NAMALWA (cell line): Measurements from ENCODE around the gene FSCN2.
A peak's percentile ranks its signal among the peaks of the same experiment; 100 is the strongest.

ENCODE experiments used
- DNase-seq: peaks from one replicate; pipeline ENCODE4 v3.0.0-alpha.2; 2015; ENCODE audit warnings: low spot score

The FSCN2 gene

GRCh38 chr17:81491181-81491581 is 37.0 kb upstream of the FSCN2 start:
- no peak for DNase-seq

- no peak for DNase-seq
These were observed 36.4 kb upstream of the FSCN2 start for GRCh38 chr17:81491761-81492160.

GRCh38 chr17:81492202-81492601 is 36.0 kb upstream of the FSCN2 start:
- DNase-seq: no peak

- no peak for DNase-seq
These were observed 35.5 kb upstream of the FSCN2 start for GRCh38 chr17:81492706-81493105.

- DNase-seq: no peak
These were observed 34.8 kb upstream of the FSCN2 start for GRCh38 chr17:81493198-81494038.

GRCh38 chr17:81494626-81495377 is 33.4 kb upstream of the FSCN2 start:
- DNase-seq: peak; percentile 51

- DNase-seq: no peak
These were observed 29.1 kb upstream of the FSCN2 start for GRCh38 chr17:81498953-81499600.

GRCh38 chr17:81499601-81499970 is 28.6 kb upstream of the FSCN2 start:
- no peak for DNase-seq

GRCh38 chr17:81500047-81500446 is 28.1 kb upstream of the FSCN2 start:
- DNase-seq: no peak

GRCh38 chr17:81502471-81503017 is 25.6 kb upstream of the FSCN2 start:
- no peak for DNase-seq

- no peak for DNase-seq
These were observed 24.6 kb upstream of the FSCN2 start for GRCh38 chr17:81503619-81504018.

- DNase-seq: no peak
These were observed 19.5 kb upstream of the FSCN2 start for GRCh38 chr17:81508639-81509206.

- no peak for DNase-seq
These were observed 18.8 kb upstream of the FSCN2 start for GRCh38 chr17:81509207-81509971.

GRCh38 chr17:81509972-81510784 is 18.0 kb upstream of the FSCN2 start:
- no peak for DNase-seq

GRCh38 chr17:81510785-81511553 is 17.2 kb upstream of the FSCN2 start:
- no peak for DNase-seq

GRCh38 chr17:81511554-81511803 is 16.7 kb upstream of the FSCN2 start:
- DNase-seq: no peak

GRCh38 chr17:81511804-81512561 is 16.2 kb upstream of the FSCN2 start:
- DNase-seq: no peak

- DNase-seq: peak; percentile 92
These were observed 15.4 kb upstream of the FSCN2 start, which contains the start of gene ACTG1 for GRCh38 chr17:81512562-81513371. TSS of gene ACTG1 (minus strand) at chr17:81512799. CDS start at chr17:81512354, 445 bp downstream.
